Breast epithelium (tissue), 4 donors: ENCODE data around the gene ALOX15. TPM values are rescaled to one million over a fixed set of nuclear protein-coding genes. Genes with fewer than 3 reads are reported as not detected.

ENCODE experiments used
- DNase-seq, 2 donors: peaks; one replicate each; pipeline ENCODE4 v3.0.0-alpha.2; 2019; ENCODE audit warnings: low spot score in 2 of 2
- H3K27ac ChIP-seq, 2 donors: fragments of 200-600 bp; sonication (generic) in 1 of 2; one replicate each; pipeline ENCODE4 v1.5.1; 2016 to 2019; ENCODE audit warnings: mild to moderate bottlenecking in 1 of 2
- H3K27me3 ChIP-seq, 2 donors: fragments of 200-600 bp; sonication (generic) in 1 of 2; one replicate each; pipeline versions ENCODE4 v1.5.1 to v1.6.0; 2017 to 2019; ENCODE audit warnings: control low read depth in 1 of 2, mild to moderate bottlenecking in 1 of 2
- H3K36me3 ChIP-seq: fragments of 200-600 bp; one replicate; pipeline ENCODE4 v1.5.1; 2019
- H3K4me1 ChIP-seq, 2 donors: fragments of 200-600 bp; sonication (generic); one replicate each; pipeline ENCODE4 v1.5.1; 2016 to 2019; ENCODE audit warnings: control low read depth in 1 of 2
- H3K4me3 ChIP-seq, 3 donors: fragments of 200-600 bp; sonication (generic); 1 replicate in 2 of 3; 2 replicates in 1 of 3; pipeline ENCODE4 v1.5.1; 2016 to 2019; ENCODE audit warnings: mild to moderate bottlenecking in 3 of 3, moderate library complexity in 2 of 3
- H3K9me3 ChIP-seq, 2 donors: fragments of 200-600 bp; sonication (generic) in 1 of 2; one replicate each; pipeline ENCODE4 v1.5.1; 2016 to 2019; ENCODE audit warnings: control low read depth in 1 of 2
- POLR2A ChIP-seq: fragments of 450-650 bp; IDR thresholded peaks from one replicate; pipeline ENCODE4 v1.6.1; 2016; ENCODE audit warnings: antibody characterized with exemption, mild to moderate bottlenecking, moderate library complexity
- POLR2AphosphoS5 ChIP-seq, 3 donors: sonication (generic); formaldehyde crosslinking; IDR thresholded peaks; one replicate each; pipeline ENCODE4 v1.6.1; 2017; ENCODE audit warnings: antibody characterized with exemption in 3 of 3
- intact Hi-C: fragments of 100-400 bp; cut with DNase I; formaldehyde crosslinking; loops from one replicate; pipeline ENCODE4 v1.15.1; 2023; ENCODE audit warnings: low total_unique reads
- total RNA-seq, 3 donors: library from RNA; depleted of rRNA; stranded (reverse); fragments of >200 nt; gene quantifications; one replicate each; pipeline ENCODE4 v1.1.0, GENCODE V29; 2016
- TF ChIP-seq, protein P1 (sequence below), 3 donors: fragments of 450-650 bp; IDR thresholded peaks; one replicate each; pipeline ENCODE4 v1.5.1; 2016 to 2017; ENCODE audit warnings: antibody characterized with exemption in 3 of 3, mild to moderate bottlenecking in 3 of 3, moderate library complexity in 3 of 3

The ALOX15 gene
- total RNA-seq, 3 donors from 2014 or later = 0.98 to 47.9 TPM; not detected in 1

DNA sequence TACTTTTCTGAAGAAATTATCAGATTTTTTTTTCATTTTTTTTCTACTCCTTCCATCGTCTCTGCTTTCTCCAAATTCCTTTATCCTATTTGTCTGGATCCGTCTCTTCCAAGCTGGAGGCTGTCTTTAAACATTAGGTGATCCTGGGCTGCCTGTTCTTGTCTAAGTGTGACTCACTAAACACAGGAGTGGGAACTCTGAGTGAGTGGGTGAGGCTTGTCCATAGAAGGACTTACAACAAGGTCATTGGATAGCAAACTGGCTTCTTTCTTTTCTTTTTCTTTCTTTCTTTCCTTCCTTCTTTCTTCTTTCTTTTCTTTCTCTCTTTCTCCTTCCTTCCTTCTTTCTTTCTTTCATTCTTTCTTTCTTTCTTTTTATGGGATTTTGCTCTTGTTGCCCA is 18.2 kb downstream of the ALOX15 start:
- H3K27ac ChIP-seq = no peak overlapping the region
- no peaks in the 10 kb centered on the region for H3K4me1 ChIP-seq
- DNase-seq = no peak
- no peak overlapping the region for H3K4me3 ChIP-seq
- no peaks in the 10 kb centered on the region for H3K27me3 ChIP-seq
- peaks cover 4% of the 10 kb centered on the region in 2 donors for H3K9me3 ChIP-seq
- TF ChIP-seq, protein P1, sequence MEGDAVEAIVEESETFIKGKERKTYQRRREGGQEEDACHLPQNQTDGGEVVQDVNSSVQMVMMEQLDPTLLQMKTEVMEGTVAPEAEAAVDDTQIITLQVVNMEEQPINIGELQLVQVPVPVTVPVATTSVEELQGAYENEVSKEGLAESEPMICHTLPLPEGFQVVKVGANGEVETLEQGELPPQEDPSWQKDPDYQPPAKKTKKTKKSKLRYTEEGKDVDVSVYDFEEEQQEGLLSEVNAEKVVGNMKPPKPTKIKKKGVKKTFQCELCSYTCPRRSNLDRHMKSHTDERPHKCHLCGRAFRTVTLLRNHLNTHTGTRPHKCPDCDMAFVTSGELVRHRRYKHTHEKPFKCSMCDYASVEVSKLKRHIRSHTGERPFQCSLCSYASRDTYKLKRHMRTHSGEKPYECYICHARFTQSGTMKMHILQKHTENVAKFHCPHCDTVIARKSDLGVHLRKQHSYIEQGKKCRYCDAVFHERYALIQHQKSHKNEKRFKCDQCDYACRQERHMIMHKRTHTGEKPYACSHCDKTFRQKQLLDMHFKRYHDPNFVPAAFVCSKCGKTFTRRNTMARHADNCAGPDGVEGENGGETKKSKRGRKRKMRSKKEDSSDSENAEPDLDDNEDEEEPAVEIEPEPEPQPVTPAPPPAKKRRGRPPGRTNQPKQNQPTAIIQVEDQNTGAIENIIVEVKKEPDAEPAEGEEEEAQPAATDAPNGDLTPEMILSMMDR (IDR thresholded peaks at IDR 0.05) = no peak
- TF ChIP-seq POLR2A (no peak), POLR2AphosphoS5 (IDR thresholded peaks at IDR 0.05) (no peak)
- intact Hi-C loops = no loop called here
- H3K36me3 ChIP-seq = no peaks in the 10 kb centered on the region

DNA sequence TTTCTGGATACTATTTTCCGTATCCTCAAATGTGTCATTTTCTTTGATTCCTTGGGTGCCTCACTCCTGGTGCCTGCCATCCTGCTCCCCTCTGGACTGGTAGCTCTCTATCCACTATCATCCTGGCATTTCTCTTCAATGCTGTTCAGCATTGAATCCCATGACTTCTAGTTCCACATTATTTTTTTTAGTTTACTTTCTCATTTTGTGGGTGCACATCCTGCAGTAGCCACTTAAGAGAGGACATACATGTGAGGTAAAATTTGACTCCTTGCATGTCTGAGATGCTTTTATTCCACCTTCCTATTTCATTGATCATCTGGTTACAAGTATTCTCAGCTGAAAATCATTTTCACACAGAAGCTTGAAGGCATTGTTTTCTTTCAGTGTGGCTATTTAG is 19.1 kb downstream of the ALOX15 start:
- no peak overlapping the region for H3K27ac ChIP-seq
- intact Hi-C loops = no loop called here

DNA sequence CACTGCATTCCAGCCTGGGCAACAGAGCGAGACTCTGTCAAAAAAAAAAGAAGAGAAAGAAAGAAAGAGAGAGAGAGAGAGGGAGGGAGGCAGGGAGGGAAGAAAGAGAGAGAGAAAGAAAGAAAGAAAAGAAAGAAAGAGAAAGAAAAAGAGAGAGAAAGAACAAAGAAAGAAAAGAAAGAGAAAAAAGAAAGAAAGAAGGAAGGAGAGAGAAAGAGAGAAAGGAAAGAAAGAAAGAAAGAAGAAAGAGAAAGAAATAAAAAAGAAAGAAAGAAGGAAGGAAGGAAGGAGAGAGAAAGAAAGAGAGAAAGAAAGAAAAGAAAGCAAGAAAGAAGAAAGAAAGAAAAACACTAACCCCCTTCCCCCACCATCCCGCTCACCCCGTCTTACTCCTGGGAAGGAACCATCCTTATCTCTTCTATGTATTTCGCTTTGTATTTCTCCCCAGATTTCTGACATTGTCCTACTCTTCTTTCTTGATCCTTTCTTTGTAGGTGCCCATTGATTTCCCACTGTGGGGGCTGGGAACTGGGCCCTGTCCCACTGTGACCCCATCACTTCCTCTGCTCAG is 20.9 kb downstream of the ALOX15 start:
- no peak for DNase-seq
- Histone ChIP-seq H3K9me3 (peaks cover 4% of the 10 kb centered on the region in 2 donors), H3K27me3 (no peaks in the 10 kb centered on the region), H3K36me3 (no peaks in the 10 kb centered on the region), H3K4me1 (no peaks in the 10 kb centered on the region), H3K4me3 (no peak overlapping the region), H3K27ac (no peak overlapping the region)
- TF ChIP-seq POLR2A (no peak), POLR2AphosphoS5 (IDR thresholded peaks at IDR 0.05) (no peak)
- TF ChIP-seq, protein P1 (IDR thresholded peaks at IDR 0.05) = no peak
- intact Hi-C loops = loop anchor here (2.0 kb wide), 1 partner anchor 16 kb away; no protein-coding TSS in a partner anchor

More for the DNA sequence above, 19.1 kb downstream of the ALOX15 start:
- Histone ChIP-seq H3K9me3 (peaks cover 4% of the 10 kb centered on the region in 2 donors), H3K4me1 (no peaks in the 10 kb centered on the region), H3K36me3 (no peaks in the 10 kb centered on the region), H3K4me3 (no peak overlapping the region), H3K27me3 (no peaks in the 10 kb centered on the region)
- DNase-seq = no peak
- no peak for TF ChIP-seq POLR2AphosphoS5 (IDR thresholded peaks at IDR 0.05)
- TF ChIP-seq POLR2A = no peak
- TF ChIP-seq, protein P1 (IDR thresholded peaks at IDR 0.05) = no peak

DNA sequence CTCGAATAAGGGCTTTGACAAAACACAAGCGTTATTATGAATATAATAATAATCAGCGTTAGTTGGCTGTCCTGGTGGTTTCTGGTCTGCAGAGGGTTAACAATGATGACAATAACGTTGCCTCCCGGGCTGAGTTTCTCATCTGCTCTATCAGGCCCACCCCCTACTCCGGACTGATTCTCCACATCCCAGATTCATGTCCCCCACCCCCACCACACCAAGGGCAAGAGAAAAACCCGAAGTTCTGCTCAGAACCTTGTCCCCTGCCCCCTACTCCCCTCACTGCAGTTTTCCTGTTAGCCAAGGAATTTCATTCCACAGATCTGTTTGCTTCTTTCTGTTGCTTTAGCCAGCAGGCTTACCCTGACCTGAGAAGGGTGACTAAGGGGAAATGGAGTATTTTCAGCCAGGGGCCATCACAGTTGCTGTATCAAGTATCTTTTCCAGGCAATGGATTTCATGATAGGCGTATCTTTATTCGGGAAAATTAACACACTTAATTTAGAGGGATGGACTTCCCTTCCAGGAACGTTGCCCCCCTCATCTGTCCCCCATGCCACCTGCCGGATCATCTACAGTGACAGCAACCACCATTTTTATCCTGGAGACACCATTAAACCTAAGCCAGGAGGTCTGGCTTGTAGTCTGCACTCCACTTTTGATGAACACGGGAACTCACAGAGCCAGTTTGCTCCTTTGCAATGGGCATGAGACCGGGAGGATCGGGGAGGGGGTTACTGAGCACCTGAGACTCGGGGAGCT is 23.7 kb downstream of the ALOX15 start:
- H3K4me1 ChIP-seq = no peaks in the 10 kb centered on the region
- H3K27me3 ChIP-seq = no peaks in the 10 kb centered on the region
- H3K27ac ChIP-seq = no peak overlapping the region
- no peak overlapping the region for H3K4me3 ChIP-seq
- H3K36me3 ChIP-seq = no peaks in the 10 kb centered on the region
- peaks cover 4% of the 10 kb centered on the region in 2 donors for H3K9me3 ChIP-seq
- no peak for DNase-seq
- intact Hi-C loops = loop anchor here (10.0 kb wide), 1 partner anchor 53 kb away; the partner anchor contains the start of gene GGT6
- no peak for TF ChIP-seq POLR2A
- TF ChIP-seq POLR2AphosphoS5 (IDR thresholded peaks at IDR 0.05) = no peak
- TF ChIP-seq, protein P1 (IDR thresholded peaks at IDR 0.05) = no peak

DNA sequence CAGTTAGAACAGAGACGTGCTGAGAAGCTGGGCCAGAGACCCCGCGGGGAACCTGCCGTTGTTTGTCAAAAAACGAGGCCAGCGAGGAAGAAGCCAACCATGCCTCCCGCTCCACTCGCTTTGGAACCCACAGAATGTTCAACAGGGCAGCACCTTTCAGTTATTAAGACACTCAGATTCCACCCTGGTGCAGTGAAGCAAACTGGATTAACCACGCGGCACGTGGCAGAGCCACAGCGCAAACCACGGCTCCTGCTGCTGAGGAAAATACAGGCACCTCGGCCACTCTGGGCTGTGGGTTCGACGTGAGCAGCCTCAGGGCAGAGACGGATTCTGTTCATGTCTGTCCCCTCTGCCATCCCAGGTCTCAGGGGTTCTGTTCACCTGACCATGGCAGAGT is 24.4 kb downstream of the ALOX15 start:
- no peaks in the 10 kb centered on the region for H3K27me3 ChIP-seq
- no peaks in the 10 kb centered on the region for H3K4me1 ChIP-seq
- no peak overlapping the region for H3K27ac ChIP-seq
- no peak overlapping the region for H3K4me3 ChIP-seq
- H3K36me3 ChIP-seq = no peaks in the 10 kb centered on the region
- no peak for DNase-seq
- H3K9me3 ChIP-seq = peaks cover under 1 to 1% of the 10 kb centered on the region in 2 donors
- intact Hi-C loops = loop anchor here (10.0 kb wide), 1 partner anchor 52 kb away; the partner anchor contains the start of gene GGT6
- TF ChIP-seq POLR2AphosphoS5 (IDR thresholded peaks at IDR 0.05) = no peak
- TF ChIP-seq, protein P1 (IDR thresholded peaks at IDR 0.05) = no peak
- no peak for TF ChIP-seq POLR2A
